GF-D8 (cell line): Measurements from ENCODE around the gene MOAP1.
"Not testable (repeated sequence)": the region's sequence is repeated elsewhere in the genome, so short reads cannot be mapped to it uniquely, and the experiment has no call there.

Source experiments
- DNase-seq: peaks from one replicate; lab custom pipeline; 2025; lab: John Stamatoyannopoulos, UW

The MOAP1 gene

GRCh38 chr14:93185349-93185720 is 638 bp upstream of the MOAP1 start:
- DNase-seq: no peak

GRCh38 chr14:93183596-93184317 is 940 bp downstream of the MOAP1 start:
- DNase-seq: no peak

- no peak for DNase-seq
Observed at GRCh38 chr14:93175492-93175891, 9.2 kb downstream of the MOAP1 start.

GRCh38 chr14:93174731-93175130 is 10.0 kb downstream of the MOAP1 start:
- DNase-seq: not testable (repeated sequence)

GRCh38 chr14:93173943-93174395 is 10.7 kb downstream of the MOAP1 start:
- DNase-seq: no peak

GRCh38 chr14:93171376-93171775 is 13.3 kb downstream of the MOAP1 start:
- DNase-seq: no peak

GRCh38 chr14:93170141-93170540 is 14.6 kb downstream of the MOAP1 start:
- not testable (repeated sequence) for DNase-seq

- DNase-seq: not testable (repeated sequence)
Observed at GRCh38 chr14:93169619-93170018, 15.1 kb downstream of the MOAP1 start.

GRCh38 chr14:93168610-93169009 is 16.1 kb downstream of the MOAP1 start:
- DNase-seq: not testable (repeated sequence)

- DNase-seq: not testable (repeated sequence)
Observed at GRCh38 chr14:93165271-93166265, 19.1 kb downstream of the MOAP1 start.

GRCh38 chr14:93163564-93163963 is 21.1 kb downstream of the MOAP1 start:
- peak; percentile 15 for DNase-seq

GRCh38 chr14:93161411-93161940 is 23.2 kb downstream of the MOAP1 start:
- DNase-seq: no peak

GRCh38 chr14:93160353-93160801 is 24.3 kb downstream of the MOAP1 start:
- no peak for DNase-seq

- DNase-seq: not testable (repeated sequence)
Observed at GRCh38 chr14:93159625-93160352, 24.9 kb downstream of the MOAP1 start.

- not testable (repeated sequence) for DNase-seq
Observed at GRCh38 chr14:93158349-93158748, 26.3 kb downstream of the MOAP1 start.

GRCh38 chr14:93156693-93157369 is 27.9 kb downstream of the MOAP1 start:
- no peak for DNase-seq

GRCh38 chr14:93155667-93156066 is 29.0 kb downstream of the MOAP1 start:
- DNase-seq: no peak

GRCh38 chr14:93153121-93153520 is 31.6 kb downstream of the MOAP1 start:
- DNase-seq: no peak

- DNase-seq: no peak
Observed at GRCh38 chr14:93150227-93151208, 34.2 kb downstream of the MOAP1 start.

GRCh38 chr14:93148979-93149378 is 35.7 kb downstream of the MOAP1 start:
- no peak for DNase-seq
